ENCODE data around the gene TMEM184B. TPM values are rescaled to one million over a fixed set of nuclear protein-coding genes. Genes with fewer than 3 reads are reported as not detected.

The TMEM184B gene
- total and polyA plus RNA-seq, 2 of the 8 experiments (the other 6 are each of a cell fraction or from before 2014, with no cell fraction given), result 41.6 to 81.0 TPM

GRCh38 chr22:38313384-38313955 lies 40.7 kb upstream of the TMEM184B start (continued):
- TF ChIP-seq SUZ12 (IDR thresholded peaks at IDR 0.05; ENCODE audit: low read length) (no peak), MAX (IDR thresholded peaks at IDR 0.05) (no peak), ZNF274 (IDR thresholded peaks at IDR 0.05; ENCODE audit: borderline replicate concordance, extremely low read depth, low read length) (no peak)
